AG04450 (cell line): ENCODE measurements around the gene PDSS2. TPM values are rescaled to one million over a fixed set of nuclear protein-coding genes. Genes with fewer than 3 reads are reported as not detected.
A peak's percentile ranks its signal among the peaks of the same experiment; 100 is the strongest.

Experiments
- CTCF ChIA-PET: fragments of 300-600, 350-600 bp; formaldehyde crosslinking; extraction: SDS; loops from one replicate; lab custom pipeline; 2022; ENCODE audit warnings: antibody characterized with exemption, inconsistent platforms; lab: Charles Lee
- POLR2A ChIA-PET: fragments of 350-600 bp; formaldehyde crosslinking; extraction: SDS; loops from one replicate; lab custom pipeline; 2021; ENCODE audit warnings: antibody characterized with exemption, inconsistent platforms; lab: Yijun Ruan, JAX
- DNase-seq: peaks from one replicate; pipeline ENCODE4 v3.0.0-alpha.2; 2011; ENCODE audit warnings: low read depth, low spot score
- H3K27ac ChIP-seq: one replicate; pipeline ENCODE4 v1.5.1; 2012; ENCODE audit warnings: low read depth, low read length, control low read depth
- H3K27me3 ChIP-seq: one replicate; pipeline ENCODE4 v1.6.0; 2012; ENCODE audit warnings: low read length; ENCODE audit not compliant: control insufficient read depth, insufficient read depth
- H3K4me3 ChIP-seq: 2 replicates; pipeline ENCODE4 v1.5.1; 2011; ENCODE audit warnings: mild to moderate bottlenecking, low read depth, low read length, control low read depth
- H3K9me3 ChIP-seq: 2 replicates; pipeline ENCODE4 v1.5.1; 2012; ENCODE audit warnings: low read length; ENCODE audit not compliant: control insufficient read depth, insufficient read depth
- CTCF ChIP-seq: IDR thresholded peaks from 2 replicates; pipeline ENCODE4 v1.5.1; 2011; ENCODE audit warnings: low read depth, low read length, control low read depth, inconsistent platforms
- polyA minus RNA-seq: library from RNA; depleted of rRNA, polyadenylated mRNA; stranded (reverse); fragments of >200 nt; gene quantifications from 2 replicates; pipeline ENCODE4 v1.2.3, GENCODE V29; 2011; rRNA and poly(A)+ RNA removed
- polyA plus RNA-seq: library from polyadenylated mRNA; depleted of rRNA; stranded (reverse); fragments of >200 nt; gene quantifications from 2 replicates; pipeline ENCODE4 v1.2.3, GENCODE V29; 2011; rRNA removed

PDSS2 gene, protein sequence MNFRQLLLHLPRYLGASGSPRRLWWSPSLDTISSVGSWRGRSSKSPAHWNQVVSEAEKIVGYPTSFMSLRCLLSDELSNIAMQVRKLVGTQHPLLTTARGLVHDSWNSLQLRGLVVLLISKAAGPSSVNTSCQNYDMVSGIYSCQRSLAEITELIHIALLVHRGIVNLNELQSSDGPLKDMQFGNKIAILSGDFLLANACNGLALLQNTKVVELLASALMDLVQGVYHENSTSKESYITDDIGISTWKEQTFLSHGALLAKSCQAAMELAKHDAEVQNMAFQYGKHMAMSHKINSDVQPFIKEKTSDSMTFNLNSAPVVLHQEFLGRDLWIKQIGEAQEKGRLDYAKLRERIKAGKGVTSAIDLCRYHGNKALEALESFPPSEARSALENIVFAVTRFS
- polyA plus RNA-seq: 17.0 and 19.1 TPM in 2 replicates
- polyA minus RNA-seq: 21.4 and 22.4 TPM in 2 replicates

DNA sequence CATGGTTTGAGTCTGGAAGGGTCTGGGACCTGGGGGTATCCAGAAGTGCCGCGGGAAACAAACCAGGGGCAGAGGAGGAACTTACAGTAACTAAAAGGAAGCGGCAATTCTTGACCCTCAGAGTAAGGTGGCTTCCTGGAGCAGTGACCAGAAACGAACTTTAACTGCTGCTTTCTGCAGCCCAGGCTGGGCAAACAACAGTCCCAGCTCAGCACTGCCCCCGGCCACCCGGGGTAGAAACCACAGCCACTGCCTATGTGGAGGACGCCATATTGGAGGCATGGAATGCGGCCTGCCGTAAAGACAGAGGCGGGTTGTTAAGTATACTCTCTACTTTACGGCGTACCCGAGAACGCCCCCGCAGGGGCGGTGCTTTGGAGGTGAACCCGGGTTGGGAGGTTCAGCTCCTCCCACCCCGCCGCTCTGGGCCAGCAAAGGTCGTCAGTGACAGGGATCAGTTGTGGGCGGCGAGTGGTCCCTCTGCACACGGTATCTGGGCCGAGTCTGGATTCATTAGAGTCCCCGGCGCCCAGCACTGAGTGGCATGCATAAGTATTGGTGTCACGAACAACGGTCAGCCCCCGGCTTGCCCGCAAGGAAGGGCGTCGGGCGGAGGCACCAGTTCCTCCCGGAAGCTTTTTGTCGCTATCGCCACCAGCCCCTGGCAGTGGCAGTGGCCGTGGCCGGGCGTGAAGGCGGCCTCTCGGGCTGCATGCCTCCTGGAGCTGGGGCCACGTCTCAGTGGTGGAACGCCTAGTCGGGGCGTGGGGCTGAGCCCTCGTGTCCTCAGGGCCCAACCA is at the start of gene PDSS2:
Gene PDSS2, minus strand, starts transcription at position 282 of the 800 bp plus-strand sequence. Its CDS starts 279 bp downstream, at position 3.
- DNase-seq: peak; percentile 87
- peak; percentile 67 for TF ChIP-seq CTCF
- POLR2A ChIA-PET: interaction anchor here (0.6 to 1.8 kb wide), 10 partner anchors 9 to 323 kb away, joined by 3 to 10 read pairs (median 4); no protein-coding TSS in a partner anchor
- Histone ChIP-seq H3K27ac (peak within 1 kb of the TSS; percentile 80), H3K4me3 (peak within 1 kb of the TSS; percentile 93), H3K27me3 (no peaks in the 10 kb centered on the region), H3K9me3 (peaks cover 4% of the 10 kb centered on the region; the same call in 1 of the 2 replicates)
- CTCF ChIA-PET: interaction anchor here (0.6 to 2.9 kb wide), 15 partner anchors 9 to 389 kb away, joined by 3 to 27 read pairs (median 5); no protein-coding TSS in a partner anchor

- no peaks in the 10 kb centered on the region for H3K27me3 ChIP-seq
- POLR2A ChIA-PET: no interaction called here
- H3K9me3 ChIP-seq: no peaks in the 10 kb centered on the region
- no peak for TF ChIP-seq CTCF
- H3K27ac ChIP-seq: no peak overlapping the region
- no peak for DNase-seq
- CTCF ChIA-PET: no interaction called here
- no peak overlapping the region for H3K4me3 ChIP-seq
Observed at GRCh38 chr6:107506145-107506544, 46.8 kb upstream of the PDSS2 start.

DNA sequence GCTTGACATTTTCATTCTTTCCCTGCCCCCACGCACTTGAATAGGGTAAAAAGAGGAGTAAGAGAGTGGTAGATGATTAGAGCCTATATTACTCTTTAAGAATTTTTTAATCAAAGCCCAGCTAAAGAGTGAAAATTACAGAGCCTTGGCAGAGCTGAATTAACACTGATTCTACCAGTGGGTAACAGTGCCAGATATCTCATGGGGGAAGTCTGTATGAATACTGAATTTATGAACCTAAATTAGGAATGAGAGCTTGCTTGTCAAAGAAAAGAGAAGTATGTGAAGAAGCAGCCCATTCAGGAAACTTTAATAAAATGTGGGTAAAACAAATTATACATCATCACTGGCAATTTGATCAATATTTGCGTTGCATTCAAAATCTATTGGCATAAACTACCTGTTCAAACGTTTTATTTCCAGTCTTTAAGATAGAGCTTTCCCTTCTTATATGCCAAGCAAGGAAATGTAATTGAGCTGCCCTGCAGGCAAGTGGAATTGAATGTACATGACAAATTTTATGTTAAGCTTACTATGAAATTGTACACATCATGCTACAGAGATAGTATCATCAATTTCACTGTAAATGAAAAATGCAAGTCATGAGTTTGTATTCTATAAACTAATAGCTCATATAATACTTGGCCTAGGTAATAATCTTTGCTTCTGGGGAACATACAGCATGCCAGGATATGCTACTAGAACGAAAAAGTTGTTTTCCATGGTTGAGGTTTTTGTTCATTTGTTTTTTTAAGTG is 45.1 kb upstream of the PDSS2 start:
- no peaks in the 10 kb centered on the region for H3K9me3 ChIP-seq
- H3K27me3 ChIP-seq: no peaks in the 10 kb centered on the region
- POLR2A ChIA-PET: no interaction called here
- no peak overlapping the region for H3K4me3 ChIP-seq
- DNase-seq: no peak
- H3K27ac ChIP-seq: no peak overlapping the region
- CTCF ChIA-PET: interaction anchor here (0.5 to 1.6 kb wide), 2 partner anchors 81 to 186 kb away, joined by 6 to 7 read pairs; no protein-coding TSS in a partner anchor
- TF ChIP-seq CTCF: no peak

GRCh38 chr6:107496892-107497684 is 37.7 kb upstream of the PDSS2 start:
- Histone ChIP-seq H3K27ac (no peak overlapping the region), H3K9me3 (no peaks in the 10 kb centered on the region), H3K4me3 (no peak overlapping the region), H3K27me3 (no peaks in the 10 kb centered on the region)
- TF ChIP-seq CTCF: no peak
- POLR2A ChIA-PET: no interaction called here
- DNase-seq: no peak
- CTCF ChIA-PET: no interaction called here
